GM19463 (cell line): Measurements from ENCODE around the gene MZT2A.
"Not testable (repeated sequence)": the region's sequence is repeated elsewhere in the genome, so short reads cannot be mapped to it uniquely, and the experiment has no call there.

Source experiments
- ATAC-seq: cut with Tn5 transposase; IDR thresholded peaks from one replicate; pipeline ENCODE4 v1.9.1; 2021; ENCODE audit warnings: mild to moderate bottlenecking, moderate library complexity; ENCODE audit not compliant: unreplicated experiment

The MZT2A gene

GRCh38 chr2:131521524-131521923, 29.3 kb upstream of the MZT2A start:
- not testable (repeated sequence) for ATAC-seq

GRCh38 chr2:131520526-131520925, 28.3 kb upstream of the MZT2A start:
- ATAC-seq, result no peak

GRCh38 chr2:131519871-131520470, 27.8 kb upstream of the MZT2A start:
- not testable (repeated sequence) for ATAC-seq

- ATAC-seq, result no peak
Observed at GRCh38 chr2:131519466-131519865, 27.3 kb upstream of the MZT2A start.

GRCh38 chr2:131518531-131518930, 26.3 kb upstream of the MZT2A start:
- not testable (repeated sequence) for ATAC-seq

GRCh38 chr2:131517856-131518255, 25.7 kb upstream of the MZT2A start:
- not testable (repeated sequence) for ATAC-seq

GRCh38 chr2:131517106-131517831, 25.1 kb upstream of the MZT2A start:
- no peak for ATAC-seq

- ATAC-seq, result not testable (repeated sequence)
Observed at GRCh38 chr2:131516621-131517020, 24.4 kb upstream of the MZT2A start.

- ATAC-seq, result no peak
Observed at GRCh38 chr2:131516011-131516410, 23.8 kb upstream of the MZT2A start.

GRCh38 chr2:131515235-131515634, 23.0 kb upstream of the MZT2A start:
- not testable (repeated sequence) for ATAC-seq

- ATAC-seq, result peak; percentile 87
Observed at GRCh38 chr2:131514408-131515166, 22.4 kb upstream of the MZT2A start.

- not testable (repeated sequence) for ATAC-seq
Observed at GRCh38 chr2:131511969-131512870, 20.0 kb upstream of the MZT2A start.

- ATAC-seq, result not testable (repeated sequence)
Observed at GRCh38 chr2:131511291-131511968, 19.2 kb upstream of the MZT2A start.

- ATAC-seq, result no peak
Observed at GRCh38 chr2:131509615-131510014, 17.4 kb upstream of the MZT2A start.

- not testable (repeated sequence) for ATAC-seq
Observed at GRCh38 chr2:131504082-131504750, 12.0 kb upstream of the MZT2A start.

GRCh38 chr2:131503587-131503986, 11.4 kb upstream of the MZT2A start:
- ATAC-seq, result not testable (repeated sequence)

- ATAC-seq, result peak; percentile 95
Observed at GRCh38 chr2:131498321-131498973, 6.2 kb upstream of the MZT2A start.

- ATAC-seq, result not testable (repeated sequence)
Observed at GRCh38 chr2:131495506-131495905, 3.3 kb upstream of the MZT2A start.
